22Rv1 (cell line): ENCODE measurements around the gene ARHGAP26.

Experiments
- ZFX ChIP-seq: fragments of 450-650 bp; IDR thresholded peaks from 2 replicates; pipeline ENCODE4 v1.6.1; 2017; ENCODE audit warnings: antibody characterized with exemption, borderline replicate concordance
- TF ChIP-seq, protein P1 (sequence below): fragments of 450-650 bp; IDR thresholded peaks from 2 replicates; pipeline ENCODE4 v1.5.1; 2017; ENCODE audit warnings: mild to moderate bottlenecking

- TF ChIP-seq, protein P1, sequence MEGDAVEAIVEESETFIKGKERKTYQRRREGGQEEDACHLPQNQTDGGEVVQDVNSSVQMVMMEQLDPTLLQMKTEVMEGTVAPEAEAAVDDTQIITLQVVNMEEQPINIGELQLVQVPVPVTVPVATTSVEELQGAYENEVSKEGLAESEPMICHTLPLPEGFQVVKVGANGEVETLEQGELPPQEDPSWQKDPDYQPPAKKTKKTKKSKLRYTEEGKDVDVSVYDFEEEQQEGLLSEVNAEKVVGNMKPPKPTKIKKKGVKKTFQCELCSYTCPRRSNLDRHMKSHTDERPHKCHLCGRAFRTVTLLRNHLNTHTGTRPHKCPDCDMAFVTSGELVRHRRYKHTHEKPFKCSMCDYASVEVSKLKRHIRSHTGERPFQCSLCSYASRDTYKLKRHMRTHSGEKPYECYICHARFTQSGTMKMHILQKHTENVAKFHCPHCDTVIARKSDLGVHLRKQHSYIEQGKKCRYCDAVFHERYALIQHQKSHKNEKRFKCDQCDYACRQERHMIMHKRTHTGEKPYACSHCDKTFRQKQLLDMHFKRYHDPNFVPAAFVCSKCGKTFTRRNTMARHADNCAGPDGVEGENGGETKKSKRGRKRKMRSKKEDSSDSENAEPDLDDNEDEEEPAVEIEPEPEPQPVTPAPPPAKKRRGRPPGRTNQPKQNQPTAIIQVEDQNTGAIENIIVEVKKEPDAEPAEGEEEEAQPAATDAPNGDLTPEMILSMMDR: no peak
- no peak for TF ChIP-seq ZFX
Observed at GRCh38 chr5:142863856-142864255, 93.7 kb downstream of the ARHGAP26 start.
